GM12891 (cell line): ENCODE results near the gene URB2.
"Not testable (repeated sequence)": the region's sequence is repeated elsewhere in the genome, so short reads cannot be mapped to it uniquely, and the experiment has no call there.

ENCODE experiments used
- POLR2A ChIP-seq: IDR thresholded peaks from 2 replicates; pipeline ENCODE4 v1.6.1; 2011; ENCODE audit warnings: low read depth, low read length, control low read depth
- TAF1 ChIP-seq: IDR thresholded peaks from 2 replicates; pipeline ENCODE4 v1.6.1; 2011; ENCODE audit warnings: low read depth, low read length, control low read depth

DNA sequence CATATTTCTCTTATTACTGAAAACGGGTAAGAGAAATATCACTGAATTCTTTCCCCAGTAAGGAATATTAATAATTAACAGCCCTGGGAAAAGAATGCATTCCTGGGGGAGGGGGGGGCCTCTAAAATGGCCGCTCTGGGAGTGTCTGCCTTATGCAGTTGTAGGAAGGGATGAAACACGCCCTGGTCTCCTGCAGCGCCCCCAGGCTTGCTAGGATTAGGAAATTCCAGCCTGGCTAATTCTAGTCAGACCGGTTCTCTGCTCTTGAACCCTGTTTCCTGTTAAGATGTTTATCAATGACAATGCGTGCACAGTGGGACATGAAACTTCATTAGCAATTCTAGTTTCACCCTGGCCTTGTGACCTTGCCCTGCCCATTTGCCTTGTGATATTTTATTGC is 81.1 kb downstream of the URB2 start:
- not testable (repeated sequence) for TF ChIP-seq POLR2A, TAF1
